AG09319 (cell line): ENCODE measurements around the gene CDH13.

Experiments
- DNase-seq: peaks from one replicate; pipeline ENCODE4 v3.0.0-alpha.2; 2010; ENCODE audit warnings: low read depth; ENCODE audit errors: extremely low read depth
- TF ChIP-seq, protein P1 (sequence below): IDR thresholded peaks from 2 replicates; pipeline ENCODE4 v1.5.1; 2011; ENCODE audit warnings: low read depth, mild to moderate bottlenecking, inconsistent platforms, low read length, moderate library complexity

The CDH13 gene

DNA sequence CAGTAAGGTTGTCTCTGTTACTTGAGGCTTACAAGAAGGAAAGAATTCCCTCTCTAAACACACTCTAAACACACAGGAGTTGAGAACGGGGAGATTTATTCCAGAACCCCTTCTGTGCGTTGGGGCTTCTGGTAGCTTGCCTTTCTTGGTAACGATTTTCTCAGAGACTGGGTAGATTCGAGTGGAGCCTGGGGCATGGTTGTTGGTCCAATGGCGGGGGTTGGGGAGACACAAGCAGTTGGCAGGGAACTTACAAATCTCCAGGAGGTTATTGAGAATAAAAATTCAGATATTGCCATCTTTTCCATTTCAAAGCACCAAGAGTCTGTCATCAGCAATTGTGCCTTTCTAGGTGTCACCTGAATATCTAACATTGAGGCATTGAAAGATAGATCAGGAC is 251.7 kb downstream of the CDH13 start:
- TF ChIP-seq, protein P1, sequence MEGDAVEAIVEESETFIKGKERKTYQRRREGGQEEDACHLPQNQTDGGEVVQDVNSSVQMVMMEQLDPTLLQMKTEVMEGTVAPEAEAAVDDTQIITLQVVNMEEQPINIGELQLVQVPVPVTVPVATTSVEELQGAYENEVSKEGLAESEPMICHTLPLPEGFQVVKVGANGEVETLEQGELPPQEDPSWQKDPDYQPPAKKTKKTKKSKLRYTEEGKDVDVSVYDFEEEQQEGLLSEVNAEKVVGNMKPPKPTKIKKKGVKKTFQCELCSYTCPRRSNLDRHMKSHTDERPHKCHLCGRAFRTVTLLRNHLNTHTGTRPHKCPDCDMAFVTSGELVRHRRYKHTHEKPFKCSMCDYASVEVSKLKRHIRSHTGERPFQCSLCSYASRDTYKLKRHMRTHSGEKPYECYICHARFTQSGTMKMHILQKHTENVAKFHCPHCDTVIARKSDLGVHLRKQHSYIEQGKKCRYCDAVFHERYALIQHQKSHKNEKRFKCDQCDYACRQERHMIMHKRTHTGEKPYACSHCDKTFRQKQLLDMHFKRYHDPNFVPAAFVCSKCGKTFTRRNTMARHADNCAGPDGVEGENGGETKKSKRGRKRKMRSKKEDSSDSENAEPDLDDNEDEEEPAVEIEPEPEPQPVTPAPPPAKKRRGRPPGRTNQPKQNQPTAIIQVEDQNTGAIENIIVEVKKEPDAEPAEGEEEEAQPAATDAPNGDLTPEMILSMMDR, result no peak
- DNase-seq, result no peak

DNA sequence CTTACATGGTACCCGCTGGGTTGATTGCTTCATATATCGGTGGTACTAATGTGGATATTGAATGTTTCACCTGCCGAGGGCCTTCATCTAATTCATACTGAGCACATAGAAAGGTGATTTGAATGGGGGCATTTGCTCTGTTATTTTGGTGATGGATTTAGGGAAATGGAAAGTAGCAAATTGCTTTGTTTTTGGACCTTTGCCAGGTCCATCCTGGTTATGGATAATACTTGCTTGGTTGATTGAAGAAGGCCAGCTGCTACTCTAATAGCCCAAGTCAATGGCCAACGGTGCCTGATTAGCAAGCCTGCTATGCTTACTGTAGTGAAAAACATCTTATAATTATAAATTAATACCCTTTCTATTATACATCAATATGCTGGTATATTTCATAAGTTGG is 253.6 kb downstream of the CDH13 start:
- TF ChIP-seq, protein P1, result no peak
- no peak for DNase-seq

DNA sequence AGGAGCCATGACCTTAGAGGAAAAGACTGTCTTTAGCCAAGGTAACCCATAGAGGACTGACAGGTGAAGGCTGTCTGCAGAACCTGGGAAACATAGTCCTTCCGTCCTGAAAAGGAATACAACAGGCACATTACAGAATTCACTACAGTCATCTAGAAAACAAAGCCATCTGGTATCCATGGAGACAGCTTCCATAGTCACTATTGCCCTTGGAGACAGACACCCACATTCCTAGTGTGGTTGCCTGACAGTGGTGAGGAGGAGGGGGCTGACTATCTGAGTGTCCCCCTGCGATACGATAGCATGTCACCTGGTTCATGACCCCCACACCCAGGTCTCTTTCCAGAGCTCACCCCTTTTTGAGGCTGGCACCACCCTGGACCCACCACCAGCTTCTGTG is 254.7 kb downstream of the CDH13 start:
- TF ChIP-seq, protein P1, result no peak

DNA sequence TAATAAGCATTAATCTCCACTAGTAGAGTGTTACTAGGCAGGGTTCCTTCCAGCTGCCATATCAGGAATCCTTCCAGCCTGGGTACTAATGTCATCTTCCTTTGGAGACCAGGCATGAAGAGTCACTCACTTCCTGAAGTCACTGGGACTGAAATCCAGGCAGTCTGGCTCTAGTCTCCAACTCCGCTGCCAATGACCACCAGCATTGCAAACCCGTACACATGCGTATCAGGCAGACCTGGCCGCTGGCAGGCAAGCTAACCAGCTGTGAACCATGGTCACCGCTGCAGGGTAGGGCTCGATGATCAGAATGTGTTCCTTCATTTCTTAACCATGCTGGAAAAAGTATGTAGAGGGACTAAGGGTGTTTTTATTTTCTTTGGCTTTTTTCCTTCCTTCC is 255.5 kb downstream of the CDH13 start:
- no peak for DNase-seq
- TF ChIP-seq, protein P1, result no peak

More for the DNA sequence above, 254.7 kb downstream of the CDH13 start:
- no peak for DNase-seq

DNA sequence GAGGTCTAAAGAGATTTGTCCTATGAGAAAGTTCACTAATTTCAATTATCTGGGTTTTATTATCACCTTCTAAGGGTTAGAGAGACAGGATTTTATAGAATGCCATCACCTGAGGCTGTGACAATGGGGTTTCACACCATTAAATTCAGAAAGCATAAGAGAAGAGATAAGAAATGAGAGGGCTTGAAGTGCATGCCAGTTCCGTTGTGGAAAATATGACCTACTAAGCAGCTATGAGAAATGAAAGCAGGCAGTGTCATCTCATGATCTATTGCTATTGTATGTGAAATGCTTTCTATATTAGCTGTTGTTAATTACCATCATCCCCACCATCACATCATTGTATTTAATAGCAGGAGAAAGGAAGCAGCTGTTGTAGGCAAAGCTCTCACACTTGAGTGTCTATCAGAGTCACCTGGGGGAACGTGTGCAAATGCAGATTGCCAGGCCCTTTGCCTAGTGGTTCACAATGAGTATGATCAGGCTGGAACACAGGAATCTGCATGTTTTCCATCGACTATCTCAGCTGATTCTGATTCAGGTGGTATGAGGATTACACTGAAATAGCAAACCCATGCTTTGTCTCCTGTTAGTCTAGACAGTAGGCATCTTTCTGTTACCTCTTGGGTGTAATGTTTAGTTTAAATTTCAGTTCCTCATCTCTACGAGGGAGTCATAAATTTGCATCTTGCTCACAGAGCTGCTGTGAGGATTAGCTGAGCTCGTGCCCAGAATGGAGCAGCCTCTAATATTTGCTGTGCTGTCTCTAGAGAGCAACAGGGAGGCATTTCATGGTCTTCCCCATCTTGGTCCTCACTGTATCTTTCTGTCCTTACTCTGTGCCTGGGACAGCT is 256.4 kb downstream of the CDH13 start:
- TF ChIP-seq, protein P1, result no peak
- no peak for DNase-seq

DNA sequence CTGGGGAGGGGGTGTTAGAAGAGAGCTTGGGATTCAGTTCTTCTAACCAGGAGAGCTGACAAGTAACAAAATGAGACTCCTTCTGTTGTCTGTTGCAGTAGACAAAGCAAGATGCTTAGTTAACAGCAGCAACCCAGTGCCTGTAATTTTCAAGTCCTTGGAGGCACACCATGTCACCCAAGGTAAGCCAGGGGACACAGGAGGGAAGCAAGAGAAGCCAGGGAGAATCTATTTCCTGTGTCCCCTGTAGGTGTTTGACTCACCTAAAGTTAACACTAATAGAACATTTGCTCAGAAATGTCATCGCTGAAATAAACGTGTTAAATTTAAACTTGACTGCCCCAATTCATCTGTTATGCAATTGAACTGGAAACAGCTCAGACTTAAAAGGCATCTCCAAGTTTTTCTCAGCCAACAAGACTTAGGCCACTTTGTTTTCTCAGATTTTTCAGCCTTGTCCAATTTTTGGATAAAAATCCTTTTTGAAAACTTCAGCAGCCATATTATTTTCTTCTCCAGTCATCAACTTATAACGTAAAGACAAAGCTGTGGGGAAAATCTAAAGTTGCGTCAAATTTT is 257.6 kb downstream of the CDH13 start:
- DNase-seq, result no peak
- TF ChIP-seq, protein P1, result no peak

DNA sequence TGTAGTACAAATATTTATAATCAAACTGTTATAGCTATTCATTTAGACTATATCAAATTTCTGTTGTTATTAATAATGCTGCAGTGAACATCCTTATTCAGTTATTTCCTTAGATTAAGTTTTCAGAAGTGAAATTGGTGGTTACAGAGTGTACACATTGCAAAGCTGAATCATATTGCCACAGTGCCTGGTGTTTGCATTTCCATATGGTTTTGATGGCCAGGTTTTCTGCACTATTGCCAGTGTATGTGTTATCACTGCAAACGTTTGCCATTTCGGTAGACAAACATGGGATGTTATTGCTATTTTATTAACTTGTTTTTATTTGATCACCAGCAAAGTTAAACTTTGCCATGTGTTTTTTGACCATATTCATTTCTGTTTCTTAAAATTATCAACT is 259.4 kb downstream of the CDH13 start:
- DNase-seq, result no peak
- TF ChIP-seq, protein P1, result no peak
